HG03558 (cell line): Measurements from ENCODE around the gene MAL.

Experiments used
- ATAC-seq: cut with Tn5 transposase; IDR thresholded peaks from one replicate; pipeline ENCODE4 v1.9.1; 2021; ENCODE audit warnings: moderate number of reproducible peaks; ENCODE audit not compliant: unreplicated experiment; ENCODE audit errors: extremely low read depth

The MAL gene

DNA sequence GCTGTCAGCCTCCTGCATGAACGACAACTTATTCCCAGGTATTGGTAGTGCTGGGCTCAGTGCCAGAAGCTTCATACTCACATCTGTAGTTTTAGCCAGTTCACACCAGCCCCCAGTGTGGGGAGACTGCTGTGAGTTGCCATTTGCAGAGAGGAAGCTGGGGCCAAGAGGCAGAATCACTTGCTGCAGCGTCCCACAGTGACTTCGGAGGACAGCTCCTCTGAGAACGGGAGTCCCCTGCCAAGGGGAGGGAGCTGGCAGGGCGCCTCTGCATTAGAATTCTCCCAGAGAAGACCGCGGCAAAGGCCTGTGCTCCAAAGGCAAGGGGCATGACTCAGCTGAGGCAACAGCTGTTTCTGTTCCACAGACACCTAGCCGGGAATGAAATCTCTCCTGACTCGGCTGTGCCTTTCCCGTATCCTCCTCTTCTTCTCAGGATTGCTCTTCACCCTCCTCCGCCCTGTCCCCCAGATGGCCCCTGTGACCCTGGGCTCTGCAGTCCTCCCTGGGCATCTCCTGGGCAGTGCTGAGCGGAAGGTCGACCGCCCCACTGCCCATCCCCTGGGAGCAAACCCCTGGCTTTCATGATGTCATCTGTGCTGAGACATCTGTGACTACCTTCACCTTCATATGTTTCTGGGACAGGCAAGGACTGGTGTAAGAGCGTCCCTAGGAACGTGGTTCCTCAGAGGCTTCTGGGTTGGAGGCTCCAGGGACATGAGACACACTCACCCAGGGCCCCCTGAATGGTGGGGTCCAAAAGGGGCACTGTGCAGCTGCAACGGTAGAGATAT, 18.0 kb downstream of the MAL start:
- ATAC-seq, result no peak

- no peak for ATAC-seq
Observed at GRCh38 chr2:95044601-95045000, 19.1 kb downstream of the MAL start.

DNA sequence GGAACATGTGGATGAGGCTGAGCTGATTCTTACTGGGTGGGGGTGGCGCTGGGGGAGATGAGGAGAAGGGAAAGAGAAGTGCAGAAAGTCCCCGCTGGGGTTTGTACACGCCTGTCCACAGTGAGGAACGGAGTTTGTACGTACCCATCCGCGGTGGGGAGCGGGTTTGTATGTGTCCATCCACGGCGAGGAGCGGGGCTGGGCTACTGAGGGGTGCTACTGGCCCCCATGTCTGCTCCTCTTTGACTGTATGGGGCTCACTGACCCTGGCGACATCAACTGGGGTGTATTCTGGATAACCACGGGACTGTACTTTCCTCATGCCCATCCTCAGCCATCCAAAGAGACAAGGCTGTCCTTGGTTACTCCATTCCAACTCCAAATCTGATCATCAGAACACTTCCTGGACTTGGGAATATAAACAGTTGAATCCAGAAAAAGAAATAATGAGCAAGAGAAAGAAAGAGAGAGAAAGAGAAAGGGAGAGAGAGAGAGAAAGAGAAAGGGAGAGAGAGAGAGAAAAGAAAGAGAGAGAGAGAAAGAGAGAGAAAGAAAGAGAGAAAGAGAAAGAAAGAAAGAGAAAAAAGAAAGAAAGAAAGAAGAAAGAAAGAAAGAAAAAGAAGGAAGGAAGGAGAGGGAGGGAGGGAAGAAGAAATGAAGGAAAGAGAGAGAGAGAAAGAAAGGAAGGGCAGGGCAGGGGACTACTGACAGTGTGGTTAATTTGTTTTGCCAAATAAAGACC, 21.0 kb downstream of the MAL start:
- no peak for ATAC-seq

- no peak for ATAC-seq
Observed at GRCh38 chr2:95047629-95048510, 22.4 kb downstream of the MAL start.

DNA sequence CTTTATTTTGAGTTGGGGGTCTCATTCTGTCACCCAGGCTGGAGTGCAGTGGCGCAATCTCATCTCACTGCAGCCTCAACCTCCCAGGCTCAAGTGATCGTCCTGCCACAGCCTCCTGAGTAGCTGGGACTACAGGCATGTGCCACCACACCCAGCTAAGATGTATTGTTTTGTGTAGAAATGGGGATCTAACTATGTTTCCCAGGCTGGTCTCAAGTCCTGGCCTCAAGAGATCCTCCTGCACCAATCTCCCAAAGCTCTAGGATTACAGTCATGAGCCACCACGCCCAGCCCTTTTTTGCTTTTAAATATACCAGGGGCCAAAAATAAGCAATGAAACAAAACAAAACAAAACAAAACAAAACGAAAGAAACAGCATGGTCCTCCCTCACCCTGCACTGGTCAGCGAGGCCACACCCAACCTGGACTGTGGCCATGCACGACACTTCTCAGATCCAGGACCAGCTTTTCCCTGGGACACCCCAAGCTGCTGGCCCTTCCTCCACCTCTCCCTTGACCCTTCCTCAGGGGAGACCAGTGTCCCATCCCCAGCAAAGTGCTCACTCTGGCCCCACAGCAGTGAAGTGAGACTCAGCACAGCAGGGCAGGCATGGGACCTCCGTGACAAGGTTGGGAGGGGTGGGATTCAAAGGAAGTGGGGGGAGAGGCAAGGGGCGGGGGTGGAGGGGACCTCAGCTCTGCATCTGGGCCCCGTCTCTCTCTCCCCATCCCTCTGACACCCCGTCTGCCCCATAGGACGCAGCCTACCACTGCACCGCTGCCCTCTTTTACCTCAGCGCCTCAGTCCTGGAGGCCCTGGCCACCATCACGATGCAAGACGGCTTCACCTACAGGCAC, 23.5 kb downstream of the MAL start:
- ATAC-seq, result no peak

DNA sequence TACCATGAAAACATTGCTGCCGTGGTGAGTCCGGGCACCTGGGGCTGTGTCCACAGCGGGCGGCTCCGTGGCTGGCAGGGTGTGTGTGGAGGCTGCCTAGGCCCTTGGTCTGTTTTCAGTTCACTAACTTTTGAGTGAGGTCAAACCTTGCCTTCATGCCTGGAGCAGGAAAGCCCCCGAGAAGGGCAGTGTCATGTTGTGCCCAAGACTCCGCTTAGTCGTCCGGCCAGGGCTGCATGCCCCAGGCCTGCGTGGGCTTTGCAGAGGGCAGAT, 24.1 kb downstream of the MAL start:
- ATAC-seq, result no peak

- no peak for ATAC-seq
Observed at GRCh38 chr2:95049961-95050360, 24.5 kb downstream of the MAL start.

- no peak for ATAC-seq
Observed at GRCh38 chr2:95050385-95051300, 25.1 kb downstream of the MAL start.

- ATAC-seq, result no peak
Observed at GRCh38 chr2:95051626-95052025, 26.1 kb downstream of the MAL start.

- no peak for ATAC-seq
Observed at GRCh38 chr2:95052307-95052706, 26.8 kb downstream of the MAL start.

DNA sequence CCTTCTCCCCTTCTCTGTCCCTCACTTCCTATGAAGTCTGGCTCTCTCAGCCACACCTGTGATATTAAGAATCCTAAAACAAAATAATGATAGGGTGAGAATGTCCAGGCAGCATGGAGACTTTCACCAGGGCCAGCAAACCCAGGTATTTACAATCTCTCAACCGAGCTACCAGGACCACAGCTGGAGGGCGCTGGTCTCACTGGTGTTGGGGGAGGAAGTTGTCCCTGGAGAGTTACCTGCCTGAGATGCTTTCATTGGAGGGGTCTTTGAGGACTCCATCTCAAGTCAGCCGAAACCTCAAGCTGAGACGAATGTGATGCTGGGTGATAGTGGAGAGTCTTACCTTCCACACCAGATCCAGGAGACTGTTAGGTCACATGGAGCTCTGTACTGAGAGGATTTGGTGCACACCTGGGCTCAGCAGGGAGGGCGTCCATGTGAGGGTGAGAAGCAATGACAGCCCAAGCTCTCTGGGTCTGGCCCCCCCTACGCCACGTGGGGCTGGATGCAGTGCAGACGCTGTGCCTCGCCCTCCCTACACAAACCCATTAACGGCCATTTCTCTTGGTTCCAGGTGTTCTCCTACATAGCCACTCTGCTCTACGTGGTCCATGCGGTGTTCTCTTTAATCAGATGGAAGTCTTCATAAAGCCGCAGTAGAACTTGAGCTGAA, 27.4 kb downstream of the MAL start:
- no peak for ATAC-seq

DNA sequence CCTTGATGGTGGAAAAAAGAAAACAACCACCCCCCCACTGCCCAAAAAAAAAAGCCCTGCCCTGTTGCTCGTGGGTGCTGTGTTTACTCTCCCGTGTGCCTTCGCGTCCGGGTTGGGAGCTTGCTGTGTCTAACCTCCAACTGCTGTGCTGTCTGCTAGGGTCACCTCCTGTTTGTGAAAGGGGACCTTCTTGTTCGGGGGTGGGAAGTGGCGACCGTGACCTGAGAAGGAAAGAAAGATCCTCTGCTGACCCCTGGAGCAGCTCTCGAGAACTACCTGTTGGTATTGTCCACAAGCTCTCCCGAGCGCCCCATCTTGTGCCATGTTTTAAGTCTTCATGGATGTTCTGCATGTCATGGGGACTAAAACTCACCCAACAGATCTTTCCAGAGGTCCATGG, 28.0 kb downstream of the MAL start:
- ATAC-seq, result no peak

GRCh38 chr2:95054016-95054415, 28.5 kb downstream of the MAL start:
- ATAC-seq, result no peak

GRCh38 chr2:95055262-95055661, 29.8 kb downstream of the MAL start:
- no peak for ATAC-seq

DNA sequence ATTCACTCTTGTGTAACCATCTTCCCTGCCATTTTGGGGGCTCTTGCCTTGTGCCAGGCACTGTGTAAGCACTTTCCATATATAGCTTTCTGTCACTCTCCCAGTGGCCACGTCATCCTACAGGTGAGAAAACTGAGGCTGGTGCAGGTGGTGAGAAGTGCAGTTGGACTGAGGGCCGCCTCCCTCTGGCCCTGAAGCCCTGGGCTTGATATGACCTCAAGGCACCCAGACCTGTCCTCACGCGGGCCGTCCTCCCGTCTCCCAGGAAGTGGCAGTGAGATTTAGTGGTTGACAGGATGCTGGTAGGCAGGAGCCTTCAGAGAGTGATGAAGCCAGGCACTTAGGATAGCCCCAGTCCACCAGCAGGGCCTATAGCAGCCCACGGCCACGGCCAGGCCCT, 30.5 kb downstream of the MAL start:
- no peak for ATAC-seq

GRCh38 chr2:95056461-95057459, 31.3 kb downstream of the MAL start:
- no peak for ATAC-seq

GRCh38 chr2:95057535-95058370, 32.2 kb downstream of the MAL start:
- no peak for ATAC-seq
